Kidney (tissue), 14 donors: ENCODE results near the gene PRUNE2. TPM values are rescaled to one million over a fixed set of nuclear protein-coding genes. Genes with fewer than 3 reads are reported as not detected.

Experiments used
- DNase-seq, 5 donors: peaks; one replicate each; pipeline ENCODE4 v3.0.0-alpha.2; 2013 to 2020
- FAIRE-seq: peaks from 2 replicates; lab custom pipeline; 2012; peaks lifted over from hg19 to GRCh38; lab: Jason Lieb, UNC
- H3K27ac ChIP-seq, 2 donors: one replicate each; pipeline ENCODE4 v1.7.0; 2013; ENCODE audit warnings: low read depth in 2 of 2, low read length in 2 of 2, inconsistent platforms in 1 of 2
- H3K27me3 ChIP-seq: one replicate; pipeline ENCODE4 v1.7.1; 2013; ENCODE audit warnings: low read length, inconsistent platforms; ENCODE audit not compliant: control insufficient read depth, insufficient read depth
- H3K36me3 ChIP-seq, 3 donors: one replicate each; pipeline versions ENCODE4 v1.7.0 to v1.7.1; 2013; ENCODE audit warnings: low read length in 3 of 3, control low read depth in 1 of 3, inconsistent platforms in 1 of 3; ENCODE audit not compliant: insufficient read depth in 3 of 3, control insufficient read depth in 2 of 3
- H3K4me1 ChIP-seq, 3 donors: one replicate each; pipeline versions ENCODE4 v1.7.0 to v1.7.1; 2013; ENCODE audit warnings: low read length in 3 of 3, inconsistent platforms in 1 of 3, low read depth in 1 of 3; ENCODE audit not compliant: control insufficient read depth in 2 of 3, insufficient read depth in 2 of 3
- H3K4me3 ChIP-seq, 3 donors: one replicate each; pipeline versions ENCODE4 v1.7.0 to v1.8.1; 2013; ENCODE audit warnings: low read length in 3 of 3, control low read depth in 1 of 3, inconsistent platforms in 1 of 3
- H3K9ac ChIP-seq, 3 donors: one replicate each; pipeline versions ENCODE4 v1.7.0 to v1.7.1; 2013; ENCODE audit warnings: low read length in 3 of 3, control low read depth in 1 of 3, inconsistent platforms in 1 of 3
- H3K9me3 ChIP-seq, 3 donors: one replicate each; pipeline versions ENCODE4 v1.7.0 to v1.7.1; 2013; ENCODE audit warnings: low read length in 3 of 3, control low read depth in 1 of 3, inconsistent platforms in 1 of 3; ENCODE audit not compliant: control insufficient read depth in 2 of 3, insufficient read depth in 1 of 3
- CTCF ChIP-seq: IDR thresholded peaks from 3 replicates; pipeline ENCODE4 v1.5.1; 2012; ENCODE audit warnings: mild to moderate bottlenecking, moderate library complexity, borderline replicate concordance; ENCODE audit not compliant: insufficient read depth; ENCODE audit errors: extremely low read depth
- intact Hi-C: fragments of 100-400 bp; cut with DNase I; formaldehyde crosslinking; loops from one replicate; pipeline ENCODE4 v1.11.1; 2022
- polyA plus RNA-seq: library from polyadenylated mRNA; stranded (reverse); fragments of 350-450 nt; fragmentation: Illumina TruSeq; extraction: RNeasy Lipid Tissue Mini Kit (QIAGEN cat#74804); gene quantifications from one replicate; pipeline ENCODE4 v1.2.3, GENCODE V29; 2014; ENCODE audit warnings: low read depth, low replicate concordance; ENCODE audit not compliant: insufficient read depth
- total RNA-seq: library from RNA; stranded (reverse); fragmentation: NEBNext Ultra II Directional; extraction: Animal tissue kit (Norgen Biotek cat#: 25700); gene quantifications from one replicate; pipeline ENCODE4 v1.2.1, GENCODE V29; 2021
- donor health status: control.
- donor health status: control.
- donor health status: control.
- donor health status: control.
- donor health status: control.
- donor health status: DM: yes; HTN: yes; CAD: no.
- donor health status: Normal renal cell carcinoma (clear cell type).

The PRUNE2 gene
- total and polyA plus RNA-seq, 2 donors from 2014 or later = 12.6 to 65.1 TPM

GRCh38 chr9:76570826-76571225 is 335.1 kb downstream of the PRUNE2 start:
- Histone ChIP-seq H3K9ac (no peak overlapping the region), H3K4me1 (no peaks in the 10 kb centered on the region), H3K4me3 (no peak overlapping the region), H3K27me3 (no peaks in the 10 kb centered on the region), H3K9me3 (peaks cover 0 to 8% (median 1%) of the 10 kb centered on the region in 3 donors), H3K27ac (no peak overlapping the region), H3K36me3 (no peaks in the 10 kb centered on the region)
- no peak for FAIRE-seq
- no peak for DNase-seq
- TF ChIP-seq CTCF = no peak
- intact Hi-C loops = no loop called here

DNA sequence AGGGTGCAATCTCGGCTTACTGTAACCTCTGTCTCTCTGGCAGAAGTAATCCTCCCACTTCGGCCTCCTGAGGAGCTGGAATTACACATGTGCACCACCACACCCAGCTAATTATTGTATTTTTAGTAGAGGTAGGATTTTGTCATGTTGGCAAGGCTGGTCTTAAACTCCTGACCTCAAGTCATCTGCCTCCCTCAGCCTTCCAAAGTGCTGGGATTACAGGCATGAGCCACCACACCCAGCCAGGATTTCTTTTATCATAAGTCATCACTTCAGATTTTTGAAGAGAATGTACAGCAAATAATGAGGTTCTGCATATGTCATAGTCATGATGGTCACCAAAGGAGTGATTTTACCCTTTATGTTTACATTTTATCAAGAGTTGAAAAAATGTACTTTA is 338.8 kb downstream of the PRUNE2 start:
- no peak for TF ChIP-seq CTCF
- DNase-seq (no peak), FAIRE-seq (no peak)
- H3K4me3 ChIP-seq = no peak overlapping the region
- intact Hi-C loops = no loop called here
- H3K4me1 ChIP-seq = no peaks in the 10 kb centered on the region
- peaks cover 0 to 8% (median 1%) of the 10 kb centered on the region in 3 donors for H3K9me3 ChIP-seq
- no peaks in the 10 kb centered on the region for H3K36me3 ChIP-seq
- H3K27ac ChIP-seq = no peak overlapping the region
- no peaks in the 10 kb centered on the region for H3K27me3 ChIP-seq
- H3K9ac ChIP-seq = no peak overlapping the region

DNA sequence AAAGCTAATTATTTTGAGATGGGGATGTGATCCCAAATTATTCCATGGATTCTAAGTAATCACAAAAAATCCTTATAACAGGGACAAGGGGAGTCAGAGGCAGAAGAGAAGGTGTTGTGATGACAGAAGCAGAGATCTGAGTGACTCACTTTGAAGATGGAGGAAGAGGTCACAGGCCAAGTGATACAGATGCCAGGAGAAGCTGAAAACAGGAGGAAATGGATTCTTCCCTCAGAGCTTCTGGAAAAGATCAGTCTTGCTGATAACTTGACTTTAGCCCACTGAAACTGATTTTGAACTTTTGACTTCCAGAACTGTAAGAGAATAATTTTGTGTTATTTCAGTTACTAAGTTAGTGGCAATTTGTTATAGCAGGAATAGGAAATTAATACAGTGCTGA is 341.6 kb downstream of the PRUNE2 start:
- no peak overlapping the region for H3K9ac ChIP-seq
- DNase-seq (no peak), FAIRE-seq (no peak)
- no peak overlapping the region for H3K4me3 ChIP-seq
- H3K27ac ChIP-seq = no peak overlapping the region
- H3K9me3 ChIP-seq = no peaks in the 10 kb centered on the region
- TF ChIP-seq CTCF = no peak
- H3K4me1 ChIP-seq = no peaks in the 10 kb centered on the region
- no peaks in the 10 kb centered on the region for H3K27me3 ChIP-seq
- no peaks in the 10 kb centered on the region for H3K36me3 ChIP-seq
- intact Hi-C loops = no loop called here

DNA sequence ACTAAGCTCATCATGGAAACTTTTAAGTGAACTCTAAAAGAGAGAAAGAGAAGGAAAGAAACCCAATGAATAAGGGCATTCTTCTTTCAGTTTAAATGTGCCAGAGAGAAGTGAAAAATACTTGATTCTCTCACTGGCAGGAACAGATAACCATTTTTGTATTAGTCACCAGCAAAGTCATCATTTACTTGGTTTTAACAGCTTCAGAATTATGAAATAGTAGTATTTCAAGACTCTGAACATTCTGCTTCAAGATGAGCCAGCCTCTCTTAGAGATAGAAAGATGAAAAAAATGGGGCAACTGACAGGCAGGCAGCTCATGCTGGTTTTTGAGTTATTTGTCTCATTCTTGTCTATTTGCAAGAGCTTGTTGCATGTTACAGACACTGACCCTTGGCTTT is 343.4 kb downstream of the PRUNE2 start:
- no peaks in the 10 kb centered on the region for H3K36me3 ChIP-seq
- DNase-seq = no peak
- no peaks in the 10 kb centered on the region for H3K9me3 ChIP-seq
- no peak for TF ChIP-seq CTCF
- no peak overlapping the region for H3K9ac ChIP-seq
- no peaks in the 10 kb centered on the region for H3K27me3 ChIP-seq
- H3K4me1 ChIP-seq = no peaks in the 10 kb centered on the region
- intact Hi-C loops = no loop called here
- no peak for FAIRE-seq
- no peak overlapping the region for H3K4me3 ChIP-seq
- H3K27ac ChIP-seq = no peak overlapping the region
